ENCODE data around the gene SNX11. TPM values are rescaled to one million over a fixed set of nuclear protein-coding genes. Genes with fewer than 3 reads are reported as not detected.

The SNX11 gene
- total RNA-seq, 2 donors from 2014 or later = 15.2 to 16.0 TPM

- Histone ChIP-seq H3K36me3 (no peaks in the 10 kb centered on the region), H3K27me3 (replicated peaks; ENCODE audit: insufficient read depth) (no peaks in the 10 kb centered on the region), H3K9me3 (no peaks in the 10 kb centered on the region), H3K27ac (no peak overlapping the region), H3K4me3 (no peak overlapping the region), H3K4me1 (replicated peaks) (peaks cover 3% of the 10 kb centered on the region)
- no peak for TF ChIP-seq POLR2AphosphoS5 (IDR thresholded peaks at IDR 0.05)
- TF ChIP-seq POLR2A (IDR thresholded peaks at IDR 0.05) = no peak
- no peak for TF ChIP-seq CTCF (IDR thresholded peaks at IDR 0.05)
- intact Hi-C loops (cut with DNase I) = no loop called here
- no peak for DNase-seq (ENCODE audit: low spot score)
- 41% methylated on average over 21 of the region's 21 CpGs for WGBS
Observed at GRCh38 chr17:48155889-48156611, 48.5 kb downstream of the SNX11 start.

- TF ChIP-seq CTCF (IDR thresholded peaks at IDR 0.05) = no peak
- no peak for TF ChIP-seq POLR2AphosphoS5 (IDR thresholded peaks at IDR 0.05)
- no peak for TF ChIP-seq POLR2A (IDR thresholded peaks at IDR 0.05)
- WGBS = 95% methylated on average over 4 of the region's 4 CpGs
- H3K4me1 ChIP-seq (replicated peaks) = peaks cover 3% of the 10 kb centered on the region
Observed at GRCh38 chr17:48159232-48159631, 51.7 kb downstream of the SNX11 start.

GRCh38 chr17:48160177-48161081 is 52.9 kb downstream of the SNX11 start:
- no peak for DNase-seq (ENCODE audit: low spot score)
- Histone ChIP-seq H3K4me1 (replicated peaks) (peaks cover 3% of the 10 kb centered on the region), H3K36me3 (no peaks in the 10 kb centered on the region), H3K27ac (no peak overlapping the region), H3K27me3 (replicated peaks; ENCODE audit: insufficient read depth) (no peaks in the 10 kb centered on the region), H3K9me3 (no peaks in the 10 kb centered on the region), H3K4me3 (no peak overlapping the region)
- TF ChIP-seq POLR2AphosphoS5 (IDR thresholded peaks at IDR 0.05) (no peak), POLR2A (IDR thresholded peaks at IDR 0.05) (no peak), CTCF (IDR thresholded peaks at IDR 0.05) (no peak)
- 60% methylated on average over 5 of the region's 5 CpGs for WGBS
- intact Hi-C loops (cut with DNase I) = no loop called here

More at GRCh38 chr17:48159232-48159631, 51.7 kb downstream of the SNX11 start:
- Histone ChIP-seq H3K36me3 (no peaks in the 10 kb centered on the region), H3K27ac (no peak overlapping the region), H3K27me3 (replicated peaks; ENCODE audit: insufficient read depth) (no peaks in the 10 kb centered on the region), H3K4me3 (no peak overlapping the region), H3K9me3 (no peaks in the 10 kb centered on the region)
- DNase-seq (ENCODE audit: low spot score) = no peak
- intact Hi-C loops (cut with DNase I) = no loop called here

- TF ChIP-seq POLR2A (IDR thresholded peaks at IDR 0.05) = no peak
- no peak for TF ChIP-seq CTCF (IDR thresholded peaks at IDR 0.05)
- TF ChIP-seq POLR2AphosphoS5 (IDR thresholded peaks at IDR 0.05) = no peak
Observed at GRCh38 chr17:48161127-48161905, 53.8 kb downstream of the SNX11 start.

More at GRCh38 chr17:48161127-48161905, 53.8 kb downstream of the SNX11 start:
- no peak overlapping the region for H3K4me3 ChIP-seq
- H3K9me3 ChIP-seq = no peaks in the 10 kb centered on the region
- no peak overlapping the region for H3K27ac ChIP-seq
- DNase-seq (ENCODE audit: low spot score) = no peak
- H3K36me3 ChIP-seq = no peaks in the 10 kb centered on the region
- intact Hi-C loops (cut with DNase I) = no loop called here
- H3K27me3 ChIP-seq (replicated peaks; ENCODE audit: insufficient read depth) = no peaks in the 10 kb centered on the region
- peaks cover 3% of the 10 kb centered on the region for H3K4me1 ChIP-seq (replicated peaks)
- WGBS = 75% methylated on average over 4 of the region's 4 CpGs
